ENCODE measurements around the gene WFDC13. TPM values are rescaled to one million over a fixed set of nuclear protein-coding genes. Genes with fewer than 3 reads are reported as not detected.

WFDC13 gene, protein sequence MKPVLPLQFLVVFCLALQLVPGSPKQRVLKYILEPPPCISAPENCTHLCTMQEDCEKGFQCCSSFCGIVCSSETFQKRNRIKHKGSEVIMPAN
- not detected in 2 replicates for total RNA-seq

GRCh38 chr20:45701873-45702272, at the start of gene WFDC13:
WFDC13 (plus strand) TSS chr20:45702038; CDS start chr20:45702124, 86 bp downstream.

DNA sequence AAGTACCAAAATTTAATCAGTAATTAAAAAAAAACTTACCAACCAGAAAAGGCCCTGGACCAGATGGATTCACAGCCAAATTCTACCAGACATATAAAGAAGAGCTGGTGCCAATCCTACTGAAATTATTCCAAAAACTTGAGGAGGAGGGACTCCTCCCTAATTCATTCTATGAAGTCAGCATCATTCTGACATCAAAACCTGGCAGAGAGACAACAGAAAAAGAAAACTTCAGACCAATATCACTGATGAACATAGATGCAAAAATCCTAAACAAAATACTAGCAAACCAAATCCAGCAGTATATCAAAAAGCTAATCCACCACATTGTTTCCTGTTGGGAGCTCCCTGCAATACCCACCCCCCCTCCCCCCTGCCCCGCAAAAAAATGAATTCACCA, 31.7 kb upstream of the WFDC13 start, which contains the start of gene WFDC11:
TSS of gene WFDC11 (minus strand) at position 101 of the 400 bp plus-strand sequence. CDS start 19,639 bp downstream, outside the sequence.

GRCh38 chr20:45704969-45705637, 3.3 kb downstream of the WFDC13 start, which contains the start of gene WFDC10B:
WFDC10B (minus strand) TSS chr20:45705019; CDS start chr20:45685992, 19,027 bp downstream.

DNA sequence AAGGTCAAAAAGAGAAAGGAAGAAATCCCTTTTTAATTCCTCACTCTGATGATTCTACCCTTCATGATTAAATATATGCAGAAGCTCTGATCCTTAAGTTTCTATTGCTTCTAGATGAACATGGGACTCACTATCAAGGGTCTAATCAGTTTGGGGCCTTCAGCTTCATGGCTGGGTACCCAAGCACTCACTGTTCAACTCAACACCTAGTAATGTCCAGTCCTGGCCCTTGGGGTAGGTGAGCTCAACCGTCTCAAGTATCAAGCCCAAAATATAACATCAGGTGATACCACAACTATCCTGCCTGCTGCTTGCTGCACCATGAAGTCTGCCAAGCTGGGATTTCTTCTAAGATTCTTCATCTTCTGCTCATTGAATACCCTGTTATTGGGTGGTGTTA, 20.2 kb downstream of the WFDC13 start, which contains the start of gene SPINT4:
TSS of gene SPINT4 (plus strand) at position 301 of the 400 bp plus-strand sequence. CDS start at position 322, 21 bp downstream.

Small RNA genes within 50 kb of the gene (small RNA-seq; reads per million reads assigned to genes)
- gene MIR3617 (not detected), gene SPINT5P (not detected)

Other genes starting within 250 kb of the WFDC13 start
- not detected in 2 replicates for gene WFDC2, start 232.3 kb upstream of the WFDC13 start, total RNA-seq
- not detected in 2 replicates for gene SPINT3, start 186.4 kb upstream of the WFDC13 start, total RNA-seq
- not detected in 2 replicates for gene WFDC6, start 162.6 kb upstream of the WFDC13 start, total RNA-seq
- not detected in 2 replicates for gene EPPIN, start 154.6 kb upstream of the WFDC13 start, total RNA-seq
- not detected in 2 replicates for gene WFDC8, start 122.8 kb upstream of the WFDC13 start, total RNA-seq
- gene WFDC10A, start 72.3 kb upstream of the WFDC13 start, total RNA-seq: not detected in 2 replicates
- gene WFDC9, start 70.8 kb upstream of the WFDC13 start, total RNA-seq: not detected in 2 replicates
- not detected in 2 replicates for gene WFDC11, start 31.8 kb upstream of the WFDC13 start, total RNA-seq
- not detected in 2 replicates for gene WFDC10B, start 3.0 kb downstream of the WFDC13 start, total RNA-seq
- gene SPINT4, start 20.3 kb downstream of the WFDC13 start, total RNA-seq: not detected in 2 replicates
- gene WFDC3, start 89.8 kb downstream of the WFDC13 start, total RNA-seq: not detected in 2 replicates
- gene DNTTIP1, start 89.9 kb downstream of the WFDC13 start, total RNA-seq: 15.0 and 17.3 TPM in 2 replicates
- 18.9 and 23.3 TPM in 2 replicates for gene UBE2C, start 110.6 kb downstream of the WFDC13 start, total RNA-seq
- 0.33 TPM in 1 of 2 replicates, not detected in the other for gene TNNC2, start 125.3 kb downstream of the WFDC13 start, total RNA-seq
- gene SNX21, start 131.8 kb downstream of the WFDC13 start, total RNA-seq: 23.7 and 33.0 TPM in 2 replicates
- 24.2 and 30.1 TPM in 2 replicates for gene ACOT8, start 155.4 kb downstream of the WFDC13 start, total RNA-seq
- 7.4 and 9.5 TPM in 2 replicates for gene ZSWIM3, start 155.6 kb downstream of the WFDC13 start, total RNA-seq
- gene ZSWIM1, start 179.2 kb downstream of the WFDC13 start, total RNA-seq: 15.2 and 16.7 TPM in 2 replicates
- gene SPATA25, start 185.6 kb downstream of the WFDC13 start, total RNA-seq: 0.57 and 1.3 TPM in 2 replicates
- gene NEURL2, start 189.2 kb downstream of the WFDC13 start, total RNA-seq: 4.3 and 5.6 TPM in 2 replicates
- 59.0 and 93.4 TPM in 2 replicates for gene CTSA, start 189.3 kb downstream of the WFDC13 start, total RNA-seq
- gene PLTP, start 210.1 kb downstream of the WFDC13 start, total RNA-seq: 8.4 and 18.3 TPM in 2 replicates
- gene PCIF1, start 232.6 kb downstream of the WFDC13 start, total RNA-seq: 13.9 and 14.4 TPM in 2 replicates